GM18502 (cell line): ENCODE measurements around the gene ANKMY1.
"Not testable (repeated sequence)": the region's sequence is repeated elsewhere in the genome, so short reads cannot be mapped to it uniquely, and the experiment has no call there.

ENCODE experiments used
- ATAC-seq: cut with Tn5 transposase; IDR thresholded peaks from one replicate; pipeline ENCODE4 v1.9.1; 2021; ENCODE audit warnings: mild to moderate bottlenecking; ENCODE audit not compliant: unreplicated experiment, poor library complexity

Gene ANKMY1

GRCh38 chr2:240570531-240571313 lies 12.9 kb upstream of the ANKMY1 start:
- no peak for ATAC-seq

GRCh38 chr2:240569998-240570530 lies 12.3 kb upstream of the ANKMY1 start:
- no peak for ATAC-seq

- ATAC-seq, result no peak
These were observed 11.8 kb upstream of the ANKMY1 start for GRCh38 chr2:240569523-240569997.

GRCh38 chr2:240568678-240569522 lies 11.1 kb upstream of the ANKMY1 start:
- ATAC-seq, result no peak

GRCh38 chr2:240567872-240568677 lies 10.3 kb upstream of the ANKMY1 start, which contains the start of gene RNPEPL1:
Gene RNPEPL1, plus strand, starts transcription at chr2:240568484. Its CDS starts 103 bp downstream, at chr2:240568587.
- ATAC-seq, result no peak

- ATAC-seq, result no peak
These were observed 9.5 kb upstream of the ANKMY1 start for GRCh38 chr2:240567137-240567871.

GRCh38 chr2:240566203-240567136 lies 8.7 kb upstream of the ANKMY1 start:
- ATAC-seq, result peak; percentile 49

- ATAC-seq, result peak; percentile 33
These were observed 7.8 kb upstream of the ANKMY1 start for GRCh38 chr2:240565333-240566202.

- no peak for ATAC-seq
These were observed 7.0 kb upstream of the ANKMY1 start for GRCh38 chr2:240564561-240565332.

GRCh38 chr2:240563951-240564560 lies 6.3 kb upstream of the ANKMY1 start:
- ATAC-seq, result no peak

- ATAC-seq, result not testable (repeated sequence)
These were observed 5.4 kb upstream of the ANKMY1 start for GRCh38 chr2:240563231-240563630.

- ATAC-seq, result peak; percentile 12
These were observed 3.7 kb upstream of the ANKMY1 start for GRCh38 chr2:240561325-240561971.

- ATAC-seq, result peak; percentile 61
These were observed 2.9 kb upstream of the ANKMY1 start for GRCh38 chr2:240560480-240561324.

GRCh38 chr2:240560084-240560479 lies 2.3 kb upstream of the ANKMY1 start, which contains the start of gene DUSP28:
Gene DUSP28, plus strand, starts transcription at chr2:240560357. Its CDS starts 328 bp downstream, at chr2:240560685.
- ATAC-seq, result peak; percentile 62

GRCh38 chr2:240559286-240559685 lies 1.5 kb upstream of the ANKMY1 start:
- ATAC-seq, result no peak
